Transverse colon (tissue), 4 donors: ENCODE data around the gene TNK2.
"Not testable (repeated sequence)": the region's sequence is repeated elsewhere in the genome, so short reads cannot be mapped to it uniquely, and the experiment has no call there.

Experiments
- CTCF ChIP-seq, 5 experiments: fragments of 200-600 bp in 3 of 5; fragments of 450-650 bp in 2 of 5; sonication (generic) in 3 of 5; IDR thresholded peaks; 1 replicate in 2 of 5; 2 replicates in 3 of 5; pipeline ENCODE4 v1.5.1; 2016 to 2017; ENCODE audit warnings: antibody characterized with exemption in 5 of 5, inconsistent platforms in 3 of 5, mild to moderate bottlenecking in 2 of 5, moderate library complexity in 1 of 5
- EP300 ChIP-seq: sonication (generic); formaldehyde crosslinking; IDR thresholded peaks from one replicate; pipeline ENCODE4 v1.6.1; 2017; ENCODE audit warnings: antibody characterized with exemption, low read depth
- POLR2AphosphoS5 ChIP-seq, 3 donors: sonication (generic); formaldehyde crosslinking; IDR thresholded peaks; one replicate each; pipeline ENCODE4 v1.6.1; 2016; ENCODE audit warnings: antibody characterized with exemption in 3 of 3

GRCh38 chr3:195954752-195955119, 46.4 kb upstream of the TNK2 start:
- not testable (repeated sequence) for TF ChIP-seq CTCF (IDR thresholded peaks at IDR 0.05); POLR2AphosphoS5 (IDR thresholded peaks at IDR 0.05); EP300
